ENCODE data around the gene SMOC1. TPM values are rescaled to one million over a fixed set of nuclear protein-coding genes. Genes with fewer than 3 reads are reported as not detected.

SMOC1 gene
- total RNA-seq, 2 donors from 2014 or later: 14.1 to 18.6 TPM

DNA sequence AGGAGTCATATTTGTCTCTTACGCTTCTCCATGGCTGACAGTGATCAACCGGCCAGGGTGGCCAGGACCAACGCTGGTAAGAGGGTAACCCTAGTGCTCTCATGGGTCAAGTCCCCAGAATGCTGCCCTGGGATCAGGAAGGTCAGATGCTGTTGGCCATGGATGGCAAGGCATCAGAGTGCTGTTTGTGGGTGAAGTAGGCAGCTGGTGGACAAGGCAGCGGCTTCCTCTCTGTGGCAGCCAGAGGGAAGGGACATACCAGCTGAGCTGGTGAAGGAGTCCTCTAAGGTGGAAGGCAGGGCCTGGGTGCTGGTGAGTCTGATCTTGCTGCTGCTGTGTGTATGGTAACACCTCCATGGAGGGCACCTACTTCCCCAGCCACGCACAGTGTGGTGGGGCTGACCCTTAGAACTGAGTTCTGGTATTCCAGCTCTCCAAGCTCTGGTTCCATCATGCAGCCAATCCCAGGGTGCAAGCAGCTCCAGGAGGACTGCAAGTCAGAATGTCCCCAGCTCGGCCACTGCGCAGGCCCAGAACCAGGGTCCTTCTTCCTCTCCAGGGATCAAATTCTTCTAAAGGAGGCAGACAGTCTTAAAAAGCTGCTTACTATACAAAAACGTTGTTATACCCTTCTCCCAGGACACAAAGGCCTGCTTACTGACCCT lies 13.4 kb upstream of the SMOC1 start:
- Histone ChIP-seq H3K9me3 (peaks cover 0 to 11% of the 10 kb centered on the region in 2 donors), H3K4me1 (no peaks in the 10 kb centered on the region), H3K4me3 (no peak overlapping the region), H3K36me3 (no peaks in the 10 kb centered on the region), H3K27ac (no peak overlapping the region), H3K27me3 (no peaks in the 10 kb centered on the region)
- no peak for DNase-seq (ENCODE audit: low spot score)
- TF ChIP-seq, protein P1, sequence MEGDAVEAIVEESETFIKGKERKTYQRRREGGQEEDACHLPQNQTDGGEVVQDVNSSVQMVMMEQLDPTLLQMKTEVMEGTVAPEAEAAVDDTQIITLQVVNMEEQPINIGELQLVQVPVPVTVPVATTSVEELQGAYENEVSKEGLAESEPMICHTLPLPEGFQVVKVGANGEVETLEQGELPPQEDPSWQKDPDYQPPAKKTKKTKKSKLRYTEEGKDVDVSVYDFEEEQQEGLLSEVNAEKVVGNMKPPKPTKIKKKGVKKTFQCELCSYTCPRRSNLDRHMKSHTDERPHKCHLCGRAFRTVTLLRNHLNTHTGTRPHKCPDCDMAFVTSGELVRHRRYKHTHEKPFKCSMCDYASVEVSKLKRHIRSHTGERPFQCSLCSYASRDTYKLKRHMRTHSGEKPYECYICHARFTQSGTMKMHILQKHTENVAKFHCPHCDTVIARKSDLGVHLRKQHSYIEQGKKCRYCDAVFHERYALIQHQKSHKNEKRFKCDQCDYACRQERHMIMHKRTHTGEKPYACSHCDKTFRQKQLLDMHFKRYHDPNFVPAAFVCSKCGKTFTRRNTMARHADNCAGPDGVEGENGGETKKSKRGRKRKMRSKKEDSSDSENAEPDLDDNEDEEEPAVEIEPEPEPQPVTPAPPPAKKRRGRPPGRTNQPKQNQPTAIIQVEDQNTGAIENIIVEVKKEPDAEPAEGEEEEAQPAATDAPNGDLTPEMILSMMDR (IDR thresholded peaks at IDR 0.05): no peak

DNA sequence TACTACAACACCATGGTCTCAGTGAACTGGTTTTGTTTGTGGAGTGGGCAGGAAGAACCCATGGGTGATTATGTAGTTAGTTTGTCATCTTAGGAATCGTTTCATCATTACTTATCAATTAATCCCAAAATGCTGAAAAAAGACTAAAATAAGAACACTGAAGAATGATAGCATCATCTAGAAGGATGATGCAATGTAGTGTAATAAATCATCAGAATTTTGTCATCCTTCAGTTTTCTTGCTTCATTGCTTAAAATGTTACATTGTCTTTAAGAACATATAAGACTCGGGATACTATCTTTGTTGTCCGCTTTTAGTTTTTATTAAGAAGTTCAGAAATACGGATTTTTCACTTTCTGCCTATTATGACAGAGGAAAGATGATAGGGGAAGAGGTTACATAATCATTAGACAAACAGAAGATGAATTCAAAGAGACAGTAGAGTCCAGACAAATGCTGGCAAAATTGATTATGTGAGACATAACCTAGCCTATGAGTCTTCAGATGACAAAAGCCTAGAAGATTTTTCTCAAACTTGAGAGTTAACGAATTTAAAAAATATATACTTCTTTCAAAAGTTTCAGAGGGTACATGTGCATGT lies 10.8 kb upstream of the SMOC1 start:
- Histone ChIP-seq H3K27me3 (no peaks in the 10 kb centered on the region), H3K4me3 (no peak overlapping the region), H3K9me3 (peaks cover 0 to 11% of the 10 kb centered on the region in 2 donors), H3K4me1 (no peaks in the 10 kb centered on the region), H3K36me3 (no peaks in the 10 kb centered on the region), H3K27ac (no peak overlapping the region)
- TF ChIP-seq, protein P1 (IDR thresholded peaks at IDR 0.05): no peak
- no peak for DNase-seq (ENCODE audit: low spot score)

DNA sequence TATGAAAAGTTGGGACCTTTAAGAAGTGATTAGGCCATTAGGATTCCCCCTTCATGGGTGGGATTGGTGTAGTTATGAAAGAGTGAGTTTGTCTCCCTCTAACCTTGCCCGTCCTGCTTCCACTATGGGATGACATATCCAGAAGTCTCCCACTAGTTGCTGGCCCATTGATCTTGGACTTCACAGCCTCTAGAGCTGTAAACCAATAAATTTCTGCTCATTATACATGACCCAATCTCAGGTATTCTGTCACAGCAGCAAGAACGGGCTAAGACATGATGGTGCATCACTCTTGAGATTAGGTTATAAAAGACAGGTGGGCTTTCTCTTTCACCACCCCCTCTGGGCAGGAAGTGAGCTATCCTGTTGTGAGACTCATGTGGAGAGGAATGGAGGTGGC lies 8.6 kb upstream of the SMOC1 start:
- no peak for DNase-seq (ENCODE audit: low spot score)
- TF ChIP-seq, protein P1 (IDR thresholded peaks at IDR 0.05): no peak
- no peaks in the 10 kb centered on the region for H3K27me3 ChIP-seq

GRCh38 chr14:69873877-69874780 lies 5.1 kb upstream of the SMOC1 start:
- Histone ChIP-seq H3K9me3 (no peaks in the 10 kb centered on the region), H3K4me3 (no peak overlapping the region), H3K4me1 (peaks cover 0 to 4% of the 10 kb centered on the region in 2 donors), H3K27ac (no peak overlapping the region), H3K27me3 (no peaks in the 10 kb centered on the region), H3K36me3 (no peaks in the 10 kb centered on the region)
- TF ChIP-seq, protein P1 (IDR thresholded peaks at IDR 0.05): no peak
- DNase-seq (ENCODE audit: low spot score): no peak

More for the DNA sequence above, 8.6 kb upstream of the SMOC1 start:
- Histone ChIP-seq H3K27ac (no peak overlapping the region), H3K4me1 (no peaks in the 10 kb centered on the region), H3K9me3 (no peaks in the 10 kb centered on the region), H3K36me3 (no peaks in the 10 kb centered on the region), H3K4me3 (no peak overlapping the region)

- TF ChIP-seq, protein P1 (IDR thresholded peaks at IDR 0.05): no peak
- no peak overlapping the region for H3K27ac ChIP-seq
- DNase-seq (ENCODE audit: low spot score): no peak
- no peaks in the 10 kb centered on the region for H3K27me3 ChIP-seq
- H3K4me3 ChIP-seq: no peak overlapping the region
- H3K36me3 ChIP-seq: no peaks in the 10 kb centered on the region
- peaks cover 0 to 12% of the 10 kb centered on the region in 2 donors for H3K4me1 ChIP-seq
- no peaks in the 10 kb centered on the region for H3K9me3 ChIP-seq
These were observed 2.9 kb upstream of the SMOC1 start for GRCh38 chr14:69876221-69876847.
